Ovary (tissue), 9 donors: ENCODE measurements around the gene JARID2. TPM values are rescaled to one million over a fixed set of nuclear protein-coding genes. Genes with fewer than 3 reads are reported as not detected.
"Not testable (repeated sequence)": the region's sequence is repeated elsewhere in the genome, so short reads cannot be mapped to it uniquely, and the experiment has no call there.

Experiments used
- DNase-seq, 5 donors: peaks; one replicate each; pipeline ENCODE4 v3.0.0-alpha.2; 2019 to 2020
- H3K27ac ChIP-seq, 2 donors: fragments of 200-600 bp; one replicate each; pipeline versions ENCODE4 v1.5.1 to v1.8.0; 2019 to 2022
- H3K27me3 ChIP-seq: fragments of 200-600 bp; one replicate; pipeline ENCODE4 v1.8.0; 2022
- H3K36me3 ChIP-seq: fragments of 200-600 bp; sonication (generic); one replicate; pipeline ENCODE4 v1.5.1; 2019
- H3K4me1 ChIP-seq: one replicate; pipeline ENCODE4 v1.8.1; 2013; ENCODE audit warnings: mild to moderate bottlenecking, moderate library complexity; ENCODE audit not compliant: insufficient read depth
- H3K4me3 ChIP-seq: fragments of 200-600 bp; sonication (generic); one replicate; pipeline ENCODE4 v1.5.1; 2017
- H3K9me3 ChIP-seq, 2 donors: fragments of 200-600 bp in 1 of 2; sonication (generic) in 1 of 2; one replicate each; pipeline versions ENCODE4 v1.5.1 to v1.8.1; 2013 to 2019; ENCODE audit warnings: mild to moderate bottlenecking in 1 of 2, moderate library complexity in 1 of 2
- EP300 ChIP-seq: sonication (generic); formaldehyde crosslinking; IDR thresholded peaks from one replicate; pipeline ENCODE4 v1.6.1; 2017; ENCODE audit warnings: antibody characterized with exemption
- POLR2A ChIP-seq: fragments of 450-650 bp; IDR thresholded peaks from one replicate; pipeline ENCODE4 v1.6.1; 2017; ENCODE audit warnings: antibody characterized with exemption, mild to moderate bottlenecking, moderate library complexity
- WGBS, 3 donors: extraction: QIAGEN DNeasy Blood & Tissue Kit in 1 of 3; methylation state at CpG; one replicate each; pipeline versions ENCODE4 v1.1.5 to v1.1.7; 2013 to 2017; 5-methylcytosine and 5-hydroxymethylcytosine counted together
- intact Hi-C, 4 donors: fragments of 100-400 bp; cut with DNase I; formaldehyde crosslinking; loops; one replicate each; pipeline versions ENCODE4 v1.11.0 to v1.15.1; 2022 to 2023
- polyA plus RNA-seq, 2 donors: library from polyadenylated mRNA; stranded (reverse); fragments of 200-250 nt in 1 of 2; fragments of 350-450 nt in 1 of 2; fragmentation: Illumina TruSeq in 1 of 2; extraction: RNeasy Lipid Tissue Mini Kit (QIAGEN cat#74804) in 1 of 2; gene quantifications; one replicate each; pipeline ENCODE4 v1.2.3, GENCODE V29; 2013 to 2014
- total RNA-seq, 7 donors: library from RNA; depleted of rRNA in 2 of 7; stranded (reverse); fragments of >200 nt in 2 of 7; fragmentation: NEBNext Ultra II Directional in 3 of 7; extraction: Animal tissue kit (Norgen Biotek cat#: 25700) in 3 of 7; gene quantifications; one replicate each; pipeline versions ENCODE4 v1.1.0 to v1.2.4, GENCODE V29; 2016 to 2023
- TF ChIP-seq, protein P1 (sequence below), 3 donors: fragments of 450-650 bp in 2 of 3; fragments of 200-600 bp in 1 of 3; IDR thresholded peaks; one replicate each; pipeline versions ENCODE4 v1.5.1 to v1.8.0; 2016 to 2022; ENCODE audit warnings: antibody characterized with exemption in 3 of 3, mild to moderate bottlenecking in 1 of 3
- donor health status: DM: no; HTN: no; CAD: no; lungs with moderate emphysema.
- donor health status: DM: no; HTN: no; CAD: no.
- donor health status: Bipolar disorder and iron deficiency.
- donor health status: DM: yes; HTN: yes; CAD: no.
- donor health status: DM: no; HTN: no; CAD: no.
- donor health status: DM: yes; HTN: yes; CAD: no.

Gene JARID2
- total and polyA plus RNA-seq, 9 donors, result 4.5 to 17.4 (median 8.7) TPM

DNA sequence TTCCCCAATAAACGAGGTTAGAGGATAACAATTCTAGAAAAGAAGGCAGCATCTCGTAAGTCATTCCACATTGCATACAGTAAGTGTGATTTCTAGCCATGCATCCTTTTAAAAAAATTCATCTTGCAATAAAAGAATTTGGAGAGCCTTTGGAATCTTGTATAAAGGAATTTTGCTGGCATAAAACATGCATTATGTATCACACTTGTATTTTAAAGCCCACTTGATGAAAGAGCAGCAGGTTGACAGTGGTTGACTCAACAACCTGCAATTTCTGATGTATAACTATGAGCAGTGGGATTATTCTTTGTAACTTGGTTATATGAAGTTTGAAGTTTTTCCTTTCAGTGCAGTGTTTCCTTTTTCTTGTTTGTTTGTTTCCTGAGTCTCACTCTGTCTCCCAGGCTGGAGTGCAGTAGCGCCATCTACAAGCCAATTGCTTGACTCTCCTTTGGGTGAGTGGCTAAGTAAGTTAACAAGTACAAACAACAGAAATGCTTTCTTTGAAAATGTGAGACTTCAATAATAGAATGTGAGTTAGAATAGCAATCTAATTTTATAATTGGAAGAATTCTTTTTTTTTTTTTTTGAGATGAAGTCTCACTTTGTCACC, 39.9 kb downstream of the JARID2 start:
- DNase-seq, result no peak
- no peak overlapping the region for H3K27ac ChIP-seq
- no peaks in the 10 kb centered on the region for H3K27me3 ChIP-seq
- H3K4me1 ChIP-seq, result peaks cover 6% of the 10 kb centered on the region
- no peak overlapping the region for H3K4me3 ChIP-seq
- WGBS, 3 donors, result 87 to 89% (median 88%) methylated on average over 3 of the region's 3 CpGs
- no peaks in the 10 kb centered on the region for H3K36me3 ChIP-seq
- intact Hi-C loops, result no loop called here
- H3K9me3 ChIP-seq, result no peaks in the 10 kb centered on the region
- no peak for TF ChIP-seq POLR2A
- TF ChIP-seq, protein P1, sequence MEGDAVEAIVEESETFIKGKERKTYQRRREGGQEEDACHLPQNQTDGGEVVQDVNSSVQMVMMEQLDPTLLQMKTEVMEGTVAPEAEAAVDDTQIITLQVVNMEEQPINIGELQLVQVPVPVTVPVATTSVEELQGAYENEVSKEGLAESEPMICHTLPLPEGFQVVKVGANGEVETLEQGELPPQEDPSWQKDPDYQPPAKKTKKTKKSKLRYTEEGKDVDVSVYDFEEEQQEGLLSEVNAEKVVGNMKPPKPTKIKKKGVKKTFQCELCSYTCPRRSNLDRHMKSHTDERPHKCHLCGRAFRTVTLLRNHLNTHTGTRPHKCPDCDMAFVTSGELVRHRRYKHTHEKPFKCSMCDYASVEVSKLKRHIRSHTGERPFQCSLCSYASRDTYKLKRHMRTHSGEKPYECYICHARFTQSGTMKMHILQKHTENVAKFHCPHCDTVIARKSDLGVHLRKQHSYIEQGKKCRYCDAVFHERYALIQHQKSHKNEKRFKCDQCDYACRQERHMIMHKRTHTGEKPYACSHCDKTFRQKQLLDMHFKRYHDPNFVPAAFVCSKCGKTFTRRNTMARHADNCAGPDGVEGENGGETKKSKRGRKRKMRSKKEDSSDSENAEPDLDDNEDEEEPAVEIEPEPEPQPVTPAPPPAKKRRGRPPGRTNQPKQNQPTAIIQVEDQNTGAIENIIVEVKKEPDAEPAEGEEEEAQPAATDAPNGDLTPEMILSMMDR (IDR thresholded peaks at IDR 0.05), result no peak
- no peak for TF ChIP-seq EP300

GRCh38 chr6:15287670-15288375, 42.0 kb downstream of the JARID2 start:
- DNase-seq, result no peak
- no peaks in the 10 kb centered on the region for H3K9me3 ChIP-seq
- no peaks in the 10 kb centered on the region for H3K36me3 ChIP-seq
- peaks cover 12% of the 10 kb centered on the region for H3K4me1 ChIP-seq
- H3K27ac ChIP-seq, result no peak overlapping the region
- H3K4me3 ChIP-seq, result no peak overlapping the region
- intact Hi-C loops, result no loop called here
- TF ChIP-seq, protein P1 (IDR thresholded peaks at IDR 0.05), result no peak
- TF ChIP-seq EP300, result no peak
- no peak for TF ChIP-seq POLR2A
- 89 to 98% (median 93%) methylated on average over 6 of the region's 6 CpGs for WGBS, 3 donors
- H3K27me3 ChIP-seq, result no peaks in the 10 kb centered on the region

DNA sequence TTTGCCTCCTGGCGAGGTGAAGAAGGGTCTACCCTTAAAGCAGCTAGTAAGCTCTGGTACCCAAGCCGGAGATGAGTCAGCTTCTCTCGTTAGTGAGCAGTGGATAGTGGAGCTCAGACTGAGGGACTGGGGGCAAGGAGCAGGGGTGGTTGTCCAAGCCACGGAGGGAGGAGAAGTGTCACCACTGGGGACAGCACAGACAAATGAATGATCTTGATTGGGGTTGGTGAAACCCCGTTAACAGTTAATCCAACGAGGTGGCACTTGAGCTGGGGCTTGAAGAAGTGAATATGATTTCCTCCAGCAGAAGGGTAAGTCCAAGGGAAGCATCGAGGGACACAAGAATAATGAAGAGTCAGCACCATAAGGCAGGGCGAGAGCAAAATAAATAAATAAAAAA, 43.0 kb downstream of the JARID2 start:
- DNase-seq, result no peak
- WGBS, 3 donors, result 92 to 95% (median 93%) methylated on average over 8 of the region's 8 CpGs
- no peaks in the 10 kb centered on the region for H3K27me3 ChIP-seq
- H3K4me3 ChIP-seq, result no peak overlapping the region
- H3K36me3 ChIP-seq, result no peaks in the 10 kb centered on the region
- H3K4me1 ChIP-seq, result peaks cover 9% of the 10 kb centered on the region
- H3K27ac ChIP-seq, result no peak overlapping the region
- TF ChIP-seq POLR2A (no peak), EP300 (no peak)
- TF ChIP-seq, protein P1 (IDR thresholded peaks at IDR 0.05), result no peak
- H3K9me3 ChIP-seq, result no peaks in the 10 kb centered on the region
- intact Hi-C loops, result no loop called here

- WGBS, 3 donors, result 83 to 87% (median 85%) methylated on average over 7 of the region's 7 CpGs
- H3K4me3 ChIP-seq, intact Hi-C loops, H3K4me1 ChIP-seq, DNase-seq, H3K36me3 ChIP-seq, H3K27me3 ChIP-seq, H3K9me3 ChIP-seq: not testable (repeated sequence)
- peak overlapping the region in 1 of 2 donors; percentile 53 for H3K27ac ChIP-seq
Observed at GRCh38 chr6:15289456-15289855, 43.6 kb downstream of the JARID2 start.

DNA sequence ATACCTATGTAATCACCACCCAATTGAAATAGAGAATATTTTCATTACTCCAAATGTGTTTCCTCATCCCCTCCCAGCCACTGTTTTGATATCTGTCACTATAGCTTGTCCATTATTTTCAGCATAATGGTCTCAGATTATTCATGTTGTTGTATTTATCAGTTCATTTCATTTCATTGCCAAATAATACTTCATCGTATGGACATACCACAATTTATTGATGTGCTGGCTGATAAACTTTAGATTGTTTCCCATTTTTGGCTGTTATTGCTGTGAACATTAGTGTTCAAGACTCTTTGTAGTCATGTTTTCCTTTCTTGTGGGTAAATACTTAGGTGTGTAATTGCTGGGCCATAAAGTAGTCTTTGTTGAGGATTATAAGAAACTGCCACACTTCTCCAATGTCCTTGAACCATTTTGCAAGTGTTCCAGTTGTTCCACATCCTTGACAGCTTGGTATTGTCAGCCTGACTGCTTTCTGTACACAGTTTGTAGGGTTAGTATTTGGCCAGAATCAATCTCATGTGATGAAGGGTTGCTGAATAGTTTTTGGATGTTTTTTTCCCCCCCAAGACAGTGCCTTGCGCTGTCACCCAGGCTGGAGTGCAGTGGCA, 44.3 kb downstream of the JARID2 start:
- Histone ChIP-seq H3K36me3 (no peaks in the 10 kb centered on the region), H3K4me3 (no peak overlapping the region), H3K9me3 (no peaks in the 10 kb centered on the region), H3K27ac (peak overlapping the region in 1 of 2 donors; percentile 53), H3K4me1 (peaks cover 9% of the 10 kb centered on the region), H3K27me3 (no peaks in the 10 kb centered on the region)
- 55 to 64% (median 60%) methylated on average over 2 of the region's 2 CpGs for WGBS, 3 donors
- no peak for DNase-seq
- no peak for TF ChIP-seq POLR2A
- TF ChIP-seq, protein P1 (IDR thresholded peaks at IDR 0.05), result no peak
- no peak for TF ChIP-seq EP300
- intact Hi-C loops, result no loop called here
